Iris pigment epithelial cell (primary cell): Measurements from ENCODE around the gene TSPAN5.
A peak's percentile ranks its signal among the peaks of the same experiment; 100 is the strongest.
"Not testable (repeated sequence)": the region's sequence is repeated elsewhere in the genome, so short reads cannot be mapped to it uniquely, and the experiment has no call there.

Source experiments
- DNase-seq: peaks from one replicate; pipeline ENCODE4 v3.0.0-alpha.2; 2011; ENCODE audit warnings: low read depth

Gene TSPAN5

DNA sequence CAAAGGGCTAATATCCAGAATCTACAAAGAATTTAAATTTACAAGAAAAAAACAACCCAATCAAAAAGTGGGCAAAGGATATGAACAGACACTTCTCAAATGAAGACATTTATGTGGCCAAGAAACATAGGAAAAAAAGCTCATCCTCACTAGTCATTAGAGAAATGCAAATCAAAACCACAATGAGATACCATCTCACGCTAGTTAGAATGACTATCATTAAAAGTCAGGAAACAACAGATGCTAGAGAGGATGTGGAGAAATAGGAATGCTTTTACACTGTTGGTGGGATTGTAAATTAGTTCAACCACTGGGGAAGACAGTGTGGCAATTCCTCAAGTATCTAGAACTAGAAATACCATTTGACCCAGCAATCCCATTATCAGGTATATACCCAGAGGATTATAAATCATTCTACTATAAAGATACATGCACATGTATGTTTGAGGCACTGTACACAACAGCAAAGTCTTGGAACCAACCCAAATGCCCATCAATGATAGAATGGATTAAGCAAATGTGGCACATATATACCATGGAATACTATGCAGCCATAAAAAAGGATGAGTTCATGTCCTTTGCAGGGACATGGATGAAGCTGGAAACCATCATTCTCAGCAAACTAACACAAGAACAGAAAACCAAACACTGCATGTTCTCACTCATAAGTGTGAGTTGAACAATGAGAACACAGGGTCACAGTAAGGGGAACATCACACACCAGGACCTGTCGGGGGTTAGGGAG lies 197.1 kb downstream of the TSPAN5 start:
- not testable (repeated sequence) for DNase-seq

DNA sequence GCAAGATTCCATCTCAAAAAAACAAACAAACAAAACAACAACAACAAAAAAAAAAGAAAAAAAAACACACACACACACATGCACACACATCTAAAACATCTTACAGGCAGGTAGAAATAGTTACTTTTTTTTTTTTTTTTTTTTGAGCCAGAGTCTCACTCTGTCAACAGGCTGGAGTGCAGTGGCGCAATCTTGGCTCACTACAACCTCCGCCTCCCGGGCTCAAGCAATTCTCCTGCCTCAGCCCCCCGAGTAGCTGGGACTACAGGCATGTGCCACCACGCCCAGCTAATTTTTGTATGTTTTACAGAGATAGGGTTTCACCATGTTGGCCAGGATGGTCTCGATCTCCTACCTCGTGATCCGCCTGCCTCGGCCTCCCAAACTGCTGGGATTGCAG lies 201.0 kb downstream of the TSPAN5 start:
- DNase-seq, result not testable (repeated sequence)

GRCh38 chr4:98452091-98452490 lies 206.3 kb downstream of the TSPAN5 start:
- peak; percentile 50 for DNase-seq

GRCh38 chr4:98448908-98449307 lies 209.5 kb downstream of the TSPAN5 start:
- DNase-seq, result peak; percentile 38

GRCh38 chr4:98447648-98448047 lies 210.8 kb downstream of the TSPAN5 start:
- peak; percentile 51 for DNase-seq

DNA sequence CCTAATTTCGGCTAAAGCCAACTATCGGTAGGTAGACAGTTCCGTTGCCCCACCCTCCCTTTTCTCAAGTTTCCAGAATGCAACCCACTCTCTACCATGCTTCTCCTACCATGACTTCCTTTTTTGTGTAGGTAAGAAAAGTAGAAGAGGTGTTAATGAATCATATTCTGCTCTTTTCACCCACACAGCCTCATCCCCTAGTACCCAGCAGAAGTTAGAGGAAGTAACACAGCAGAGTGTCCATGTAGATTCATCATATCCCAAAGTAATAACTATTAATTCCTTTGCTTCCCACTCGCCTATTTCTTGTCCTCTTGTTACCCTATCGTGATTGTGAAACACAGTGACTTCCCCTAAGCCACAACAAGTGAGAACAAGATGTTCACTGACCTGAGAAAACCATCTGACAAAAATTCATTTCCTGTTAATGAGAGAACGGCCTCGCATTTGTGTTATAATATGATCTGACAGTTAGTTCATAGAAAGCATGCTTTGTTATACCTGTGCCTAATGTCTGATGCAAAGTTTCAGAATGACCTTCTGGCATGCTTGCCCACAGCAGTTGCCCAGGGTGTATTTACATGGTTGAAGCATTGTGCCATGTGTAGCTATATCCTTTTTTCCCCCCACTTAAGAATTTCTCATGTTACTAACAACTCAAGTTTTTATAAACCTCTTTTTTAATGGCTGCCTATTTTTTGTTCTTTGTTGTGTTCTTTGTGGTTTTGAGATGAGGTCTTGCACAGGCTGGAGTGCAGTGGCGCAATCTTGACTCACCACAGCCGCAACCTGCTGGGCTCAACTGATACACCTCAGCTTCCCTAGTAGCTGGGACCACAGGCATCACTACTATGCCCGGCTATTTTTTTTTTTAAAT lies 211.7 kb downstream of the TSPAN5 start:
- DNase-seq, result peak; percentile 96

DNA sequence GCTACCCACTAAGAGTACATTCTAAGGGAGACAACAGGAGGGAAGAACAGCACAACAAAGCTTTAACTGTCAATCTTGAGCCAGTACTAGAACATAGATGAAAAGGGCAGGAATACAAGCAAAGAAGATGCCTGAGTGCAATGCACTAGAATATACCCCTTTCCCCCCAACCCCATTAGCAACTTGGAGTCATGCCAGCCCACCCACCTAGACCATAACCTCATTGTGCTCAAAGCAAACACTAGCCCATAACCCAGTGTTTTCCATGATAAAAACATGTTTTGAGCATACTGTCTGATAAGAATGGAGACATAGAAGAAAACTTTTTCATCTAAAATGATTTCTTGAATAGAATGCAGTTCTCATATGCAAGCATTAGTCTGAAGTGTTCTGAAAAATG lies 214.0 kb downstream of the TSPAN5 start:
- DNase-seq, result no peak

DNA sequence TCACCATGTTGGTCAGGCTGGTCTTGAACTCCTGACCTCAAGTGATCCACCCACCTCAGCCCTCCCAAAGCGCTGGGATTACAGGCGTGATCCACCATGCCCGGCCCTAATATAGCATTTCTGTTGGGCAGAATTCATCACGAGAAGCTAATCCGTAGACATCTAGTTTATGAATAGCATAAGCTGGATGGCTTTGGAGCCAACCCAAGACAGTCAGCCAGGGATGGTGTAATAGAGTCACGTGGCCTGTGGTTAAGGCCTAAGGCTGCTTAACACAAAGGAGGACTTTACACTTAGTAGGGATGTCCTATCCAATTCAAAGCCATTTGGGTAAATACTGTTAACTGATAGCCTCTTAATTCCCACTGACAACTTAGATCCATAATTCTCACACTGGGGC lies 223.6 kb downstream of the TSPAN5 start:
- DNase-seq, result peak; percentile 53

DNA sequence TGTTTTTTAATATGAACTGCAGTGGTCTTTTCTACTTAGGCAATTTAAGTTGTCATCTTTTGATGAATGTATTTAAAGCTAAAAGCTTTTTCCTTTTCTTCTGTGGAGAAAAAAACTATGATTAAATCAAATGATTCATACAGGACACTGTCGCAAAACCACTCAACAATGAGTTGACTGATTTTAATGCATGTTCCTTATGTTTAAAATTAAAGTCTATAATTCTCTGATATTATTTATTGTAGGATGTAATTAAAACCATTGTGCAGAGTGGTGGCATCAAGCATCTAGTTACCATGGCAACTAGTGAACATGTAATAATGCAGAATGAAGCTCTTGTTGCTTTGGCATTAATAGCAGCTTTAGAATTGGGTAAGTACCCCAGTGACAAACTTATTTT lies 224.7 kb downstream of the TSPAN5 start:
- no peak for DNase-seq

- DNase-seq, result peak; percentile 98
Observed at GRCh38 chr4:98430708-98431403, 227.6 kb downstream of the TSPAN5 start.

DNA sequence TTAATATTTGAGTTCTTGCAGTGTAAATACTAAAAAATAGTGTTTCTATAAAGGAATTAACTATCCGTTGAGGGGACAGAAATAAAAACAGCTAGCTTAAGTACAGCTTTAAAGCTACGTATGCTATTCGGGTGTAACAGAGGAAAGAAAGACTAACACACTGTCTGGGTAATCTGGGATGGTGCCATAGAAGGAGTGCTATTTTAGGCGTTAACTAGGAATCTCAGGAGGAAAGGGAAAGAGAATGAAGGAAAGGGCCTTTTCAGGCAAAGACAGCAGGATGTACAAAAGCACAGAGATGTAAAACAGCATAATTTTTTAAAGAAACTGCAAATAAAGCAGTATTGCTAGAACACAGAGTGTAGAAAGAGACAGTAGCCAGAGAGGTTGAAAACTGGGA lies 235.4 kb downstream of the TSPAN5 start:
- DNase-seq, result no peak

GRCh38 chr4:98421111-98421510 lies 237.3 kb downstream of the TSPAN5 start:
- DNase-seq, result peak; percentile 70
